NCI-H2196 (cell line): Measurements from ENCODE around the gene PCYT1B.

Experiments
- DNase-seq: peaks from one replicate; lab custom pipeline; 2025; ENCODE audit not compliant: unreplicated experiment; lab: John Stamatoyannopoulos, UW

PCYT1B gene

DNA sequence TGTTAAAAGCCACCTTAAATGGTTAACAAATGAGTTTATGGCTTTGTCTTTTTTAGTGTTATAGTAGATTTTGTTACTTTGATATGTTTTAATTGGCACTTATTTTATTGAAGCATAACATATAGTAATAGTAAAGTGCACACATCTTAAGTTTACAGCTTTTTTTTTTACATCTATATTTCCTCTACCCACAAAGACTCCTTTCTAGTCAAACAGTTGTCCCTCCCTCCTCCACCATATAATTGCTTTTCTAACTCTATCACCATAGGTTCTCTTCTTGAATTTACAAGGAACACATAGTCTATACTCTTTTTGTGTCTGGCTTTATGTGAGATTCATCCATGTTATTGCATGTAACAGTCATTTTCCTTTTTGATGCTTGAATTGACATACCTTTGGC lies 110.6 kb downstream of the PCYT1B start:
- DNase-seq = no peak

DNA sequence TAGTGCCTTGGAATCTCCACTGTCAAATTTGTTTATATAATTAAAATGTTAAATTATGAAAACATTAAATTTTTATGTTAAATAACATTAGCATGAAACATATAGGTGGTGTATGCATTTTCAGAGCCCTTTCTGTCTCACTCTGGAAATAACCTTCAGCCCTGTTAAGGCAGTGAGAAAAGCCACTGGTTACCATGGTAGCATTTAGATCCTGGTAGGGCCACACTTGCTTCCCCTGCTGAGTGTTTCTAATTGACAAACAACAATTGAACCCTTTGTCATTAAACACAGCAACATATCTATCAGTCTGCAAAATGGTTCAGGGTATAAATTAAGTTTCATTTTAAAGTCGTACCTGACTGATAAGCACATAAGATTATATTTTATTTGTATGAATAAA lies 118.5 kb downstream of the PCYT1B start:
- no peak for DNase-seq

DNA sequence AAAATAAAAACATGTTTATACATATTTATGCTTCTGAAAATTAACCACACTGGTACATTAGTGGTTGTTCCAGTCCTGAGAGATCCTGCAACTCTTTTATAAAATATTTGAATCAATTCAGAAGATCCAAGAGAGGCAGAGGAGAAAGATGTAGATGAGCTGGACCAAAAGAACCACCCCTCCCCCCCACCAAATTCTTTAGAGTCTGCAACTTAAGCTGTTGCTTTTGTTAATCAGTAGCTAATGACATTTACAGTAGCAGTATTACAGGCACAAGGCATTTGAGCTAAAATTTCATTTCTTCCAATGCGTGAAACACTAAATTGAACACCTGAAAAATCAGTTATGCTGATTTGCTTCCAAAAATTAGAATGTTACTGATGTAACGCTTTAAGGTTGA lies 120.5 kb downstream of the PCYT1B start:
- DNase-seq = no peak

DNA sequence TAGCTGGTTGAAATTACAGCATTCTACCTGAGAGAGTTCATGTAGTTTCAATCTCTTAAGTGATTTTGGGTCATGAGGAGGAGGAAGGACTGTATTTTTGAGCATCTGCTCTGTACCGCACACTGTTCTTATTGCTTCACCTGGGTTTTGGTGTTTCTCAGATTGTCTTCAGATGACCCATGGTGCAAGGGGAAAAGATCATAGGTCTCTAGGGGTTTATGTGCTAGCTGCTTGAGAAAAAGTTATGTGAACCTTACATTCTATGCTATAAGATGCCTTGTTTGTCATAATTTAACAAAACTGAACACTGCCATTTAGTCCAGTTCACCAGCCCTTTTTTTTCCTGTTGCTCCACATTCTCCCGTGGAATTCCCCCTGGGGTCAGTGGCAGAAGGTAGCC lies 121.7 kb downstream of the PCYT1B start:
- DNase-seq = no peak

DNA sequence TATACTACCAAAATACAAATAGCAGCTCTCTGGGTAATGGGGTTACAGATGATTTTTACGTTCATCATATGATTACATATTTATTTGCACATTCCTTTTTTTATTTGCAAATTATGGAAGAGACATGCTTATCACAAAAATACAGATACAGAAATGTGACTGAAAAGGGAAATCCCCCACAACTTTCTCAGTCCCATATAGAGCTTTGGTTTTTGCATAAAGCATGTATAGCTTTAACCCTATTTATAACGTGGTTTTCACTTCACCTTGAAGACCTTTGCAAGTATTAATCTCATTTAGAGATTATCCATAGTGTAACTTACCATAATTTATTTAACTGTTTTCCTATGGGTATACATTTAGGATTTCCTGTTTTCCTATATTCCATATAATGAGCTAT lies 126.7 kb downstream of the PCYT1B start:
- DNase-seq = no peak

DNA sequence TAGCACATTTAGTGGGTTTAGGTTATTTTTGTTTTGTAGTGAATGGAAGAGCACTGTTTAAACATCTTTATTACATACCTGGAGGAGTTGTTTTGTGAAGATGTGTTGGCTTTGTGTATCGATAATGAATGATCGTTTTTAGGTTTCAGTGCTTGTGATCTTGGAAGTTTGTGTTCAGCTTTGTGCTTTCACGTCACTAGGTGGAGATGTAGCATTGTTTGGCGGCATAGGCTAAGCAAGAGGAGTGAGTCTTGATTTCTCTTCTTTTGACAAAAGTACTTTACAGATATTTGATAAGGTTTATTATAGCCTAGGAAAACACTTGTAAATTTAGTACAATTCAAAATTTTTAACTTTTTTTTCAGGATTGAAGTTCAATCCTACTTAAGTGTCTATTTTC lies 131.7 kb downstream of the PCYT1B start:
- DNase-seq = no peak

DNA sequence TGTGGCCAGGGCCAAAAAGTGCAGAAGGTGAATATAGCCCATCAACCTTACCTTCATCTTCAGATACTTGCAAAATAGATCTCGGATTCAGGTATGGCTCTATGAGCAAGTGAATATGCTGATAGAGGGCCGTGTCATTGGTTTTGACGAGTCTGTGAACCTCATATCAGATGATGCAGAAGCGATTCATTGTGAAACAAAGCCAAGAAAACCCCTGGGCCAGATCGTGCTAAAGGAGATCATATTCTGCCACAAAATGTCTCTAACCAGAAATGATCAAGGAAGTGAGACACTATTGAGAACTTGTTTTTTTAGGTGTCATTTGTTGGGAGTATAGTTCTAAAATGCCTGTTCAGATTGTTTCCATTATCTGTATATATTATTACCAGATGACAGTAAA lies 133.7 kb downstream of the PCYT1B start:
- no peak for DNase-seq

DNA sequence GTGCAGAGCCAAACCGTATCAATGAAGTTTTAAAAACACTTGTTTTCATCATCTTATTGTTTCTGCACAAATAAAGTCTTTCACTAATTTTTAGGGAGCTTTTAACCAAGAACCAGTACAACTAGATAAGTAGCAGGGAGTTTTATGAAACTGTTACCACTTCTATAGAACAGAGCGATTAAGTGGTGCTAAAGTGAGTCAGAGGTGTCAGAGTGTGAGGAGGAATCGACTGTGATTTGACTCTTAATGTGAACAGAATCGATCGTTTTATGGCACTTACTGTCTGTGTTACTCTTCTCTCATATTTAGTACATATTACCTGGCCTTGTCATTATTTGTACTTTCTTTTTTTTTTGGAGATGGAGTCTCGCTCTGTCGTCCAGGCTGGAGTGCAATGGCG lies 138.8 kb downstream of the PCYT1B start:
- DNase-seq = no peak
